ENCODE results near the gene COL8A1. TPM values are rescaled to one million over a fixed set of nuclear protein-coding genes. Genes with fewer than 3 reads are reported as not detected.

COL8A1 gene
- total and polyA plus RNA-seq, 10 of the 15 experiments (the other 5 are each of a cell fraction or from before 2014, with no cell fraction given): 0.04 to 0.73 (median 0.10) TPM; not detected in 5

DNA sequence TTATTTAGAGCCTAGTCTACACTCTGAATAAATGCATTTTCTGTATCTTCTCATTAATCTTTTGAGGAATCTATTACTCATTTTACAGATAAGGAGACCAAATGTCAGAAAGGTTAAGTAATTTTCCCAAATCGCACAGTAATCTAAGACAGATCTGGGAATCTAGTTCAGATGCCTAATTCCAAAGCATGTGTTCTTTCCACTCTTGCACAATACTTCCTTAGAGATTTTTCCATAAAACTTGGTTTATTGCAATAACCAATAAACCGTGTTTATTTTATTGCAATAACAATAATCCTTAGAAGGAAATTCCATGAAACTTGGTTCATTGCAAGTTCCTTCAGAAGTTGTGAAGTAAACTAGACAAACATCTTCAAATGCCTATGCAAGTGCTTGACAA lies 17.4 kb upstream of the COL8A1 start:
- ChIA-PET POLR2A (no interaction called here), RAD21 (ENCODE audit: unreplicated experiment) (no interaction called here), SMC1A (ENCODE audit: uncharacterized antibody, unreplicated experiment) (no interaction called here), CTCF (no interaction called here)
- TF ChIP-seq, protein P1, sequence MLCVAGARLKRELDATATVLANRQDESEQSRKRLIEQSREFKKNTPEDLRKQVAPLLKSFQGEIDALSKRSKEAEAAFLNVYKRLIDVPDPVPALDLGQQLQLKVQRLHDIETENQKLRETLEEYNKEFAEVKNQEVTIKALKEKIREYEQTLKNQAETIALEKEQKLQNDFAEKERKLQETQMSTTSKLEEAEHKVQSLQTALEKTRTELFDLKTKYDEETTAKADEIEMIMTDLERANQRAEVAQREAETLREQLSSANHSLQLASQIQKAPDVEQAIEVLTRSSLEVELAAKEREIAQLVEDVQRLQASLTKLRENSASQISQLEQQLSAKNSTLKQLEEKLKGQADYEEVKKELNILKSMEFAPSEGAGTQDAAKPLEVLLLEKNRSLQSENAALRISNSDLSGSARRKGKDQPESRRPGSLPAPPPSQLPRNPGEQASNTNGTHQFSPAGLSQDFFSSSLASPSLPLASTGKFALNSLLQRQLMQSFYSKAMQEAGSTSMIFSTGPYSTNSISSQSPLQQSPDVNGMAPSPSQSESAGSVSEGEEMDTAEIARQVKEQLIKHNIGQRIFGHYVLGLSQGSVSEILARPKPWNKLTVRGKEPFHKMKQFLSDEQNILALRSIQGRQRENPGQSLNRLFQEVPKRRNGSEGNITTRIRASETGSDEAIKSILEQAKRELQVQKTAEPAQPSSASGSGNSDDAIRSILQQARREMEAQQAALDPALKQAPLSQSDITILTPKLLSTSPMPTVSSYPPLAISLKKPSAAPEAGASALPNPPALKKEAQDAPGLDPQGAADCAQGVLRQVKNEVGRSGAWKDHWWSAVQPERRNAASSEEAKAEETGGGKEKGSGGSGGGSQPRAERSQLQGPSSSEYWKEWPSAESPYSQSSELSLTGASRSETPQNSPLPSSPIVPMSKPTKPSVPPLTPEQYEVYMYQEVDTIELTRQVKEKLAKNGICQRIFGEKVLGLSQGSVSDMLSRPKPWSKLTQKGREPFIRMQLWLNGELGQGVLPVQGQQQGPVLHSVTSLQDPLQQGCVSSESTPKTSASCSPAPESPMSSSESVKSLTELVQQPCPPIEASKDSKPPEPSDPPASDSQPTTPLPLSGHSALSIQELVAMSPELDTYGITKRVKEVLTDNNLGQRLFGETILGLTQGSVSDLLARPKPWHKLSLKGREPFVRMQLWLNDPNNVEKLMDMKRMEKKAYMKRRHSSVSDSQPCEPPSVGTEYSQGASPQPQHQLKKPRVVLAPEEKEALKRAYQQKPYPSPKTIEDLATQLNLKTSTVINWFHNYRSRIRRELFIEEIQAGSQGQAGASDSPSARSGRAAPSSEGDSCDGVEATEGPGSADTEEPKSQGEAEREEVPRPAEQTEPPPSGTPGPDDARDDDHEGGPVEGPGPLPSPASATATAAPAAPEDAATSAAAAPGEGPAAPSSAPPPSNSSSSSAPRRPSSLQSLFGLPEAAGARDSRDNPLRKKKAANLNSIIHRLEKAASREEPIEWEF (IDR thresholded peaks at IDR 0.05; ENCODE audit: insufficient replicate concordance, low read depth, low read length): no peak
- TF ChIP-seq ZNF24 (IDR thresholded peaks at IDR 0.05) (no peak), PRDM15 (CRISPR knock-in tag; IDR thresholded peaks at IDR 0.05) (no peak), RUNX3 (IDR thresholded peaks at IDR 0.05; ENCODE audit: low read length) (no peak), PML (IDR thresholded peaks at IDR 0.05; ENCODE audit: low read length) (no peak), TCF7 (IDR thresholded peaks at IDR 0.05; ENCODE audit: borderline replicate concordance) (no peak), RFX5 (IDR thresholded peaks at IDR 0.05; ENCODE audit: low read depth, low read length) (no peak), CREM (IDR thresholded peaks at IDR 0.05; ENCODE audit: low read depth) (no peak), BCL11A (IDR thresholded peaks at IDR 0.05; ENCODE audit: low read depth, low read length) (no peak), MYC (IDR thresholded peaks at IDR 0.05; ENCODE audit: insufficient read depth, insufficient read length, insufficient replicate concordance, low read length, severe bottlenecking) (no peak)
- no peak overlapping the region for H2AFZ ChIP-seq (ENCODE audit: control insufficient read depth, low read depth, low read length)
- H3K27me3 ChIP-seq (replicated peaks in 1 of 2; ENCODE audit: control insufficient read depth in 2 of 2, insufficient read depth in 2 of 2, low read length in 1 of 2): no peaks in the 10 kb centered on the region
- WGBS (ENCODE audit: insufficient coverage, insufficient replicate concordance, low lambda C conversion rate, missing lambda C conversion rate): 45% methylated on average over 2 of the region's 2 CpGs
- ATAC-seq: no peak
- H3K4me2 ChIP-seq (ENCODE audit: control insufficient read depth, insufficient read depth): no peak overlapping the region
- no peak for DNase-seq (ENCODE audit: low read depth, low spot score)
- in situ Hi-C loops (cut with MboI): no loop called here
- no peaks in the 10 kb centered on the region for H3K79me2 ChIP-seq (ENCODE audit: control insufficient read depth, insufficient read depth, low read length)
- no peak overlapping the region for H3K4me3 ChIP-seq
- no peak overlapping the region for H3K27ac ChIP-seq (ENCODE audit: control insufficient read depth, insufficient read depth)
- no peaks in the 10 kb centered on the region for H4K20me1 ChIP-seq (ENCODE audit: control insufficient read depth, insufficient read depth)
- no peak overlapping the region for H3K9ac ChIP-seq (ENCODE audit: control insufficient read depth, insufficient read depth, low read length)
- no peak for FAIRE-seq
- no peaks in the 10 kb centered on the region for H3K36me3 ChIP-seq (ENCODE audit: control insufficient read depth in 2 of 2, insufficient read depth in 2 of 2, low read length in 1 of 2)
- no peaks in the 10 kb centered on the region; the same call in 2 of the 3 replicates for H3K9me3 ChIP-seq (replicated peaks; ENCODE audit: control insufficient read depth, insufficient read depth, low read length)
- no TSS peak for BruUV-seq (replicated peaks)
- H3K4me1 ChIP-seq (ENCODE audit: control insufficient read depth, insufficient read depth, low read length): no peaks in the 10 kb centered on the region
- intact Hi-C loops (cut with micrococcal nuclease; ENCODE audit: unreplicated experiment): no loop called here

Data from GM12878 (cell line).